HEK293T (cell line): Measurements from ENCODE around the gene SLC1A5.

Experiments used
- ARNT ChIP-seq: fragments of 450-650 bp; IDR thresholded peaks from 2 replicates; pipeline ENCODE4 v1.6.1; 2017; ENCODE audit warnings: mild to moderate bottlenecking
- BHLHE40 ChIP-seq: fragments of 450-650 bp; IDR thresholded peaks from 2 replicates; pipeline ENCODE4 v1.6.1; 2016; ENCODE audit warnings: mild to moderate bottlenecking, moderate library complexity, borderline replicate concordance
- CTBP1 ChIP-seq: fragments of 450-650 bp; IDR thresholded peaks from 2 replicates; pipeline ENCODE4 v1.6.1; 2016; ENCODE audit warnings: borderline replicate concordance
- ELF4 ChIP-seq: fragments of 450-650 bp; IDR thresholded peaks from 2 replicates; pipeline ENCODE4 v1.6.1; 2017; ENCODE audit warnings: antibody characterized with exemption
- FOXA1 ChIP-seq: fragments of 450-650 bp; IDR thresholded peaks from 2 replicates; pipeline ENCODE4 v1.6.1; 2016; ENCODE audit warnings: mild to moderate bottlenecking
- FOXK2 ChIP-seq: fragments of 450-650 bp; IDR thresholded peaks from 2 replicates; pipeline ENCODE4 v1.6.1; 2016; ENCODE audit warnings: mild to moderate bottlenecking
- FOXM1 ChIP-seq: fragments of 450-650 bp; IDR thresholded peaks from 2 replicates; pipeline ENCODE4 v1.6.1; 2017; ENCODE audit warnings: mild to moderate bottlenecking, borderline replicate concordance
- HDGF ChIP-seq: fragments of 450-650 bp; IDR thresholded peaks from 2 replicates; pipeline ENCODE4 v1.6.1; 2017; ENCODE audit warnings: antibody characterized with exemption, borderline replicate concordance
- LEF1 ChIP-seq: fragments of 450-650 bp; IDR thresholded peaks from 2 replicates; pipeline ENCODE4 v1.6.1; 2017; ENCODE audit warnings: mild to moderate bottlenecking, borderline replicate concordance
- SP1 ChIP-seq: fragments of 450-650 bp; IDR thresholded peaks from 2 replicates; pipeline ENCODE4 v1.6.1; 2017
- SUZ12 ChIP-seq: fragments of 450-650 bp; IDR thresholded peaks from 2 replicates; pipeline ENCODE4 v1.6.1; 2016; ENCODE audit warnings: mild to moderate bottlenecking
- TARDBP ChIP-seq: fragments of 450-650 bp; IDR thresholded peaks from 2 replicates; pipeline ENCODE4 v1.6.1; 2016
- ZNF384 ChIP-seq: fragments of 450-650 bp; IDR thresholded peaks from 2 replicates; pipeline ENCODE4 v1.6.1; 2016

GRCh38 chr19:46732966-46733689, 55.3 kb downstream of the SLC1A5 start:
- no peak for TF ChIP-seq ARNT
- no peak for TF ChIP-seq SP1
- TF ChIP-seq ZNF384 = no peak
- no peak for TF ChIP-seq TARDBP
- no peak for TF ChIP-seq FOXA1
- TF ChIP-seq LEF1 = no peak
- TF ChIP-seq SUZ12 = no peak
- no peak for TF ChIP-seq HDGF
- TF ChIP-seq BHLHE40 = no peak
- TF ChIP-seq ELF4 = no peak
- no peak for TF ChIP-seq FOXM1
- TF ChIP-seq CTBP1 = no peak
- TF ChIP-seq FOXK2 = no peak
